ENCODE results near the gene DNAJB2.
A peak's percentile ranks its signal among the peaks of the same experiment; 100 is the strongest.
"Not testable (repeated sequence)": the region's sequence is repeated elsewhere in the genome, so short reads cannot be mapped to it uniquely, and the experiment has no call there.

The DNAJB2 gene

DNA sequence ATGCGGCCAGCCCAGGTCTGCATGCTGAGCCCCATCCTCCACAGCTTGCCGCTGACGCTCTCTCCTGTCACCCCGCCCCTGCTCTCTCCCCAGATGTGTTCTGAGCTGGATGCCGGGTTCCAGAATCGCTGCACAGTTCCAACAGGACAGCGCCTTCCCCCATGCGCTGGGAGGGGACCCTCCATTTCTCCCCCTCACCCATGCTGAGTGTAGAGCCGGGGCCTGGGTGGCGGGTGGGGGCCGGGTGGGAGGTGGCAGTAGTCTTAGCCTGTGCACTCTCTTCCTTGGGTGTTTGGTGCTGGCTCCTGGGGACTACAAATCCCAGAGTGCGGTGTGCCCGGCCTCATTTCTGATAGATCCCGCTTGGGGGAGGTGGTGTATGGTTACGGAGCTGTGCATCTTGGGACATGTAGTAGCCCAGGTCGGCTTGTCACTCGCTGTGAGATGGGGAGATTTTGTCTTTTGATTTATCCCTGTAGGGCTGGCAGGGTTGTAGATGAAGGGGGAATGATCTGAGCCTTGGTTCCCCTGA is 6.8 kb downstream of the DNAJB2 start:
- no peak for DNase-seq

DNA sequence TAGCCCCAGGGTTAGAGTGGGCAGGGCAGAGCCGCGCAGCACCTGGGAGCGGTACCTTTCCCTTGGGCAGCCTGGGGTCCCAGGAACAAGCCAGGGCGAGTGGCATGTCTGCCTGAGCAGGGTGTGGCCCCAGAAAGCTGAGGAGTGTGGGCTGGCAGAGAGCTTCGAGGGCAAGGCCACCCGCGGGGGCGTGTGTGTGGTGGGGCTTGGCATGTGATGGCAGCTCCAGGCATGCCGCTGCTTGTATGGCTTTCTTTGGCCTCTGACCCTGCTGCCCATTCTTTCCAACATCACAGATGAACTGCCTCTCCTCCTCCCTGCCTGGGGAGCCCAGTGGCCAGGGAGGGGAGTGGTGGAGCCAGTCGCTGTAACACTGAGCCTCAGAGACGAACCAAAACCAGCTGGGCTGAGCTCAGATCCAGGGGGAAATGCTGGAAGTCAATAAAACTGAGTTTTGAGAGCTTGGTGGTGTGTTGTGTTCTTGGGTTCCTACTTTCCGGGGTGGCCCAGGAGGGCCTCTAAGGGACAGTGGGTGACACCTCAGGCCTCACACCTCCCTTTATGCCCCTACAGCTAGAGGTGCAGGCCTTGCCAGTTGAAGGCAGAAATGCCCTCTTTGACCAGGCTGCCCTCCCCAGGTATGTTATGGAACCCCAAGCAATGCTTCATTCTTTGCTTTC is 7.4 kb downstream of the DNAJB2 start:
- no peak for DNase-seq

DNA sequence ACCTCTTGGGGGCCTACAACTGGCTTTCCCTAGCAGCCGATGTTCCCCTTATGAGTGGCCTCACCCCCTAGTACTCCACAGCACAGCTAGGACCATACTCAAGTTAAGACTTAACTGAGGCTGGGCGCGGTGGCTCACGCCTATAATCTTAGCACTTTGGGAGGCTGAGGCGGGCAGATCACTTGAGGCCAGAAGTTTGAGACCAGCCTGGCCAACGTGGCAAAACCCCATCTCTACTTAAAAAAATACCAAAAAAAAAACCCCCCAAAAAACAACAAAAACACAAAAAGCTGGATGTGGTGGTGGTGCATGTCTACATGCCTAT is 7.9 kb downstream of the DNAJB2 start:
- not testable (repeated sequence) for DNase-seq

DNA sequence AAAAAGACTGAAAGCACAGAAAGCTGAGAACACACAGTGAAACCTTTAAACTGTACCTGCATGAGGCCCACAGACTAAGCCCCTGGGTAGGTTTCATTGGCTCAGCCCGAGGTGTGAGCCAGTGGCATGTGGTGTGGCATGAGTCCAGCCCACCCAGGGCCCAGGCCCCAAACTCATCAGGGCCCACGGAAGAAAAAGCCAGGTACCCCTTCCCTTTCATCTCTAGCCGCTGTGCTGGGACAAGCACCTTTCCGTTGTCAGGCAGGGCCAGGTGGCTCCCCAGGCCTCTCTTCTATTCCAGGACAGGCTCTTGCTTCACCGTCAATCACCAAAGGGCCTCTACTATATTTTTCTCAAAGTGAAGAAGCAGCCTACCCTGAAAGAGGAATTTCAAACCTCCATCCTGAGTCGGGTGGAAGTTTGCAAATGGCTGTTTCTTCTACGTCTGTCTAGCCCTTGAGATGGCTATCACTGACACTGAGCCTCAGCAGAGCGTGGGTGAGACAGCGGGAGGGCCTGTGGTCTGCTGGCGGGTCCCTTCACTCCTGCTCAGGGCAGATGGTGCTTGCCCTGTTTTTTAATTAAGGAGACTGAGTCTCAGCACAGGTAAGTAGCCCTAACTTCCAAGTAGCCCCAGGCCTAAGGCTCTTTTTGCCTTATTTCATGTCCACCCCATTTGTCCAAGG is 8.6 kb downstream of the DNAJB2 start:
- DNase-seq: no peak

DNA sequence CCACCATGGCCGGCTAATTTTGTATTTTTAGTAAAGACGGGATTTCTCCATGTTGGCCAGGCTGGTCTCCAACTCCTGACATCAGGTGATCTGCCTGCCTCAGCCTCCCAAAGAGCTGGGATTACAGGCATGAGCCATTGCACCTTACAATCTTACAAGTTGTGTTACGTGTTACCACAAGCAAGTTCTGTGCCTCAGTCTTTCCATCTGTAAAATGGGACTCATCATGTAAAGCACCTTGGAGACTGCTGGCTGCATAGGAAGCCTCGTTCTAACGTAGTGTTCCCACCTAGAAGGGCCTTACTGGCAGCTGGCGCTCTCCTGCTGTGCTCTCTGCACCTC is 10.0 kb downstream of the DNAJB2 start:
- no peak for DNase-seq

DNA sequence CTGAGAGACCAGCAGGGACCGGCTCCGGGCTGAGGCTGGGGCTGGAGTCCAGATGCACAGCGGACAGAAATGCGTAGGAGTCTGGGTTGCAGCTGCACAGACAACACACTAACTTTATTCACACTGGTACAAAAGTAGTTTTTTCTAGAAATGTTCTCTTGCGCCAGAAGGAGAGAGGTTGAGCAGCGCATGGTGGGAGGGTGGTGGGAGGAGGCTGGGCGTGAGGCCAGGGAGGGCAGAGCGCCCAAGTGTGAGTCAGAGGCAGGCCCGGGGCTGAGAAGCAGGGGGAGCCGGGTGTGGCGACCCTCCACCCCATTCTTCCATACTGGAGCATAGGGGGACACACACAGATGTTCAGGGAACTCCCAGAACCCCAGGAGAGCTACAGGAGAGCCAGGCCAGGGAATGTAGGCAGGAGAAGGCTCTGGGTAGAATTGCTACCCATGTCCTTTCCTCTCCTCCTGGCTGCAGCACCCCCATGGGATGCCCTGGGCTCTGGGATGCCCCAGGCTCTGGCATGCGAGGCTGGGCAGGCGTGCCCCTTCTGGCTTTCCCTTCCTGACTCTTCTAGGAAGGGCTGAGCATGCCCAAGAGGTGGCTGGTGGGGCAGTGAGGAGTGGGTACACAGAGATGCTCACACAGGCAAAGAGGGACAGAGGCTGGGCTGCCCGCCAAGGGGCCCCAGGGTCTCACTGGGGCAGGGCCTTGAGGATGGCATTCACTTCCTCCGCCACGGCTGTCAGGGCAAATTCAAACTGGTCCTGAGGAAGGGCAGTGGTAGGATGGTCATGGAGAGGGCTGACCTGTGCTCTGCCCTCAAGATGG is 10.6 kb downstream of the DNAJB2 start:
- peak; percentile 13 for DNase-seq

DNA sequence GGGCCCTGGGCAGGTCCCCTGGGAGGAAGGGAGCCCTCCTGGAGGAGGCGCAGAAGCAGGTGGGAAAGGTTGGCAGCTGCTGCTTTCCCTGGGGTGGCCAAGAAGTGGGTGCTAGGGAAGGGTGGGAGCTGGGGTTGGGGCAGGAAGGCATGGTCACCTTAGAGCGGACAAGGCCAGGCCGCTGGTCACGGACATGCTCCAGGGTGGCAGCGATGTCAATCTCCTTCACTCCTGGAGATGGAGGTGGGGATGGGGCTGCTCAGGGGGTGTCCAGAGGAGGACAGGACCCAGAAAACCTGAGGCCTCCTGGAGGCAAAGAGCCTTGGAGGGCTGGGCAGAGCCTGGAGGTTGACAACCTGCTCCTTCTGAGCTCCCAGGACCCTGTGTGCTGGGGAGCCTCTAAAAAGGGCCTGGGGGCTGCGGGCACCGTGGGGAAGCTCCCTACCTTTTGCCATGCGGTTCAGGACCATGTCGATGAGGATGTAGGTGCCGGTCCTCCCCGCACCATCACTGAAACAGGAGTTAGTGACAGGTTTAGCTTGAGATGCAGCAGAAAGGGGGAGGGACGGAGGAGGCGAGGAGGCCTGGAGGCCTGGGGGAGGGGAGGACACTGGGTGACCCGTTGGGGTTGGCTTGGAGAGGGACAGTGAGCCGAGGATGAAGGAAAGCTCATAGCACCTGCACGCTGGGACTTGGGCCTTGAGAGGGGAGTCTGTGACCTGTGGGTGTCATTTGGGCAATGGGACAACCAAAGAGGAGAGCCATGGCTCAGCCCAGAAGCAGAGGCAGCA is 11.4 kb downstream of the DNAJB2 start:
- no peak for DNase-seq

DNA sequence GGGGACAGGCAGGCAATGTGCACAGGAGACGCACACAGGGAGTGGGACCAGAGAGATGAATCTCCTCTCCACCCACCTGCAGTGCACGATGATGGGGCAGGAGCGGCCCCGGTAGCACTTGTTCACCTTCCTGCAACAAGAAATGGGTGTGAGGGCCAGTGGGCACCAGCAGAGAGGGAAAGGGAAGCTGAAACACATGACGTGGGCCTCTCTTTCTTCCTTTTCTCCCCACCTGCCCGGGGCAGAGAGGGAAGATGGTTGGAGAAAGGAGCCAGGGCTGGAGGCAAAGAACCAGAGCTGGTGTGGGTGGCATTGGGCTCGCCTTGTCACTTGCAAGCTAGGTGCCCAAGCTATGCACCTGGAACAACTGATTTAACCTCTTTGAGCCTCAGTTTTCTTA is 12.2 kb downstream of the DNAJB2 start:
- DNase-seq: no peak

DNA sequence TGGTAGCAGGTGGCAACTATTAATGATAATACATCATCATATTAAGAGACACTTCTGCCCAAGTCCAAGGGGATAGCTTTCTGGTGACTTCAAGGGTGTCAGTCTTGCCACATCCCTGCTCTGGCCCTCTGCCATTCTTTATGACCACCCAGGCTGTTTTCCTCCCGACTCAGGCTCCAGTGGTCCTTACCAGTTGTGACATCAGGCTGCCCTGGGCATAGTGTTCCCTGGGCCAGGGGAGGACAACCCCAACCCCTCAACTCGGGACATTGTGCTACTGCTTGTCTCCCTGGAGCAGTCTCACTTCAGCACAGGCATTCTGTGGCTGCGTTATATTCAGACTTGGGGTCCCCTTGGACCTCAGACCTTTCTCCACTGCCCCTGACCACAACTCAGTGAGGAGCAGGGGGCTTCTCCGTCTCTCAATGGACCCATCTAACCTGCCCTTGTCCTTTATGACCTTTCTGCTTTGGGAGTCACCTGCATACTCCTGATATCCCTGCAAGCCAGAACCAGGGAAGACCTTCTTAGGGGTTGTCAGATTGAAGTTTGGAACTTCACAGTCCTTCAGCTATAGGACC is 12.8 kb downstream of the DNAJB2 start:
- DNase-seq: no peak

DNA sequence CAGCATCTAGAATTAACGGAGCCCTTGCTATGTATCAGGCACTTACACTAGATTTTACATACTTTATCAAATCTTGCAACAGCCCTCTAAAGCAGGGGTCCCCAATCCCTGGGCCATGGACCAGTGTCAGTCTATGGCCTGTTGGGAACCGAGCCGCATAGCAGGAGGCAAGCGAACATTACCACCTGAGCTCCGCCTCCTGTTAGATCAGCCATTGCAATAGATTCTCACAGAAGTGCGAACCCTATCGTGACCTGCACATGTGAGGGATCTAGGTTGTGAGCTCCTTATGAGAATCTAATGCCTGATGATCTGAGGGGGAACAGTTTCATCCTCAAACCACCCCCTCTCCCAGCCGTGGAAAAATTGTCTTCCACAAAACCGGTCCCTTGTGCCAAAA is 13.4 kb downstream of the DNAJB2 start:
- peak; percentile 10 for DNase-seq

DNA sequence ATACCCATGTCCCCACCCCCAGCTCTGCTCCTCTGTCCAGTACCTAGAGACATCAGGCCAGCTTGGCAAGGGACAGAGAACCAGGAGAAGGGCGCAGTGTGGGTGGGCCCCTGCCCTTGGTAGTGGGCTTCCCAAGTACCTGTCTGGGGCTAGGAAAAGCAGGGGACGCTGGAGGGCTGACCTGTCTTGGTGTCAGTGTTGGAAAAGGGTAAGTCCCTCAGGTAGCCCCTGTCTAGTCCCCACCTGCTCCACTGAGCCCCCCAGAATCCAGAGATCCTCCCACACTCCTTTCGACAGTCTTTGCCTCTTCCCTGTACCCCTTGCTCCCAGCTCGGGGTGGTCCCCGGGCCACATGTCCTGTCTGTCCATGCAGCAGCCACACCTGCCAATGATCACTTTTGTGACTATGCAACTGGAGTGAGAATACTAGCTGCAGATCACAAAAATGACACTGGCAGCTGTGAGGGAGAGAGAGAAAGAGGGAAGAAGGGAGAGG is 14.6 kb downstream of the DNAJB2 start:
- DNase-seq: peak; percentile 13

DNA sequence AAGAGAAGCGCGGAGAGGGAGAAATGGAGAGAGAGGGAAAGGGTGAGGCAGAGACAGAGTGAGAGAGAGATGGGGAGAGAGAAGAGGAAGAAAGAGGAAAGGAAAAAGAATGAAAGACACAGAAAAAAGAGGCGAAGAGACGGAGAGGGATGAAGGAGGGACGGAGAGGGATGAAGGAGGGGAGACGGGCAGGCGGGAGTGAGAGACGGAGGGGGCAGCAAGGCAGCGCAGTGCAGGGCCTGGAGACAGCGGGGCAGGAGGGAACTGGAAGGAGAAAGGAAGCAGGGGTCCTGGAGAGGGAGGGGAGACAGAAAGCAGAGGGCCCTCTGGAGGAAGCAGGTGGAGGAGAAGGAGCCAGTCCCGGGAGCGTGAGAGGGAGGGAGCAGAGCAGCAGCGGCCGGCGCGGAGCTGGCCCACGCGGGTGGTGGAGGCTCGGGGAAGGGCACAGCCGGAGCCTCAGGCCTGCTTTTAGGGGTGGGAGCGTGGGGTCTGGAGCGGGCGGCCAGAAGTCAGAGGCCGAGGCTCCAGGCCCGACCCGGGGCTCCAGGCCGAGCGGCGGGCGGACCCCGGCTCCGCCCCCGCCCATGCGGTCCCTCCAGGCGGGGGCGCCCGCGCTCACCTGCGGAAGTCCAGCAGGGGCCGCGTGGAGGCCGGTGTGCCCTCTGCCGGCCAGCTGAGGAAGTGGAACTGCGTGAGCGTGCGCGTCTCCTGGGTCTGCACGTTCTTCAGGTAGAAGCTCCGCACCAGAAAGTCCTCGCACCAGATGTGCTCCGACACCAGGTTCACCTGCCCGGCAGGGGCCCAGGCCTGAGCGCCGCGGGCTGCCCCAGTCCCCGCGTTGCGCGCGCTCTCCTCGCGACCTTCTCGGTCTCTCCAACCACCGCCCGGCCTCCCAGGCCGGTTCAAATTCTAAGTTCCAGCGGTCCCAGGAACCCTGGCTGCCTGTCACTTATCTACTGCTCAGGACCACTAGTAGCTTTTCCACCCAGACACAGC is 15.5 kb downstream of the DNAJB2 start:
- peak; percentile 92 for DNase-seq

DNA sequence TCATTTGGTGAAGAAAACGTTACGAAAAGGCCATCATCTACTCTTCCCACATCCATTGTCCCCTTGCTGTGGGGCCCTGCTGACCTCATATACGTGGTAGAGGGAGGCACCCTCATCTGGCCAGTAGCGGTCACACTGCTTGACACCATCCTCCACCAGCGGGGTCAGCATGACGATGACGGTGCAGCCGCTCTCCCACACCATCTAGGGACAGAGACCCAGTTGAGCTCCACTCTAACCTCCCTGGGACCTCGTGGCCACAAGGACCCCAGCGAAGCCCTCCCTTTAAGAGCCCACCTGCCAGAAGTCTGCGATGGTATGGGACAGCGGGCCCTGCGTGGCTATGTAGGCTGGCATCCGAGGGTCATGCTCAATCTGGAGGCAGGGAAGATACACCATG is 17.0 kb downstream of the DNAJB2 start:
- no peak for DNase-seq

DNA sequence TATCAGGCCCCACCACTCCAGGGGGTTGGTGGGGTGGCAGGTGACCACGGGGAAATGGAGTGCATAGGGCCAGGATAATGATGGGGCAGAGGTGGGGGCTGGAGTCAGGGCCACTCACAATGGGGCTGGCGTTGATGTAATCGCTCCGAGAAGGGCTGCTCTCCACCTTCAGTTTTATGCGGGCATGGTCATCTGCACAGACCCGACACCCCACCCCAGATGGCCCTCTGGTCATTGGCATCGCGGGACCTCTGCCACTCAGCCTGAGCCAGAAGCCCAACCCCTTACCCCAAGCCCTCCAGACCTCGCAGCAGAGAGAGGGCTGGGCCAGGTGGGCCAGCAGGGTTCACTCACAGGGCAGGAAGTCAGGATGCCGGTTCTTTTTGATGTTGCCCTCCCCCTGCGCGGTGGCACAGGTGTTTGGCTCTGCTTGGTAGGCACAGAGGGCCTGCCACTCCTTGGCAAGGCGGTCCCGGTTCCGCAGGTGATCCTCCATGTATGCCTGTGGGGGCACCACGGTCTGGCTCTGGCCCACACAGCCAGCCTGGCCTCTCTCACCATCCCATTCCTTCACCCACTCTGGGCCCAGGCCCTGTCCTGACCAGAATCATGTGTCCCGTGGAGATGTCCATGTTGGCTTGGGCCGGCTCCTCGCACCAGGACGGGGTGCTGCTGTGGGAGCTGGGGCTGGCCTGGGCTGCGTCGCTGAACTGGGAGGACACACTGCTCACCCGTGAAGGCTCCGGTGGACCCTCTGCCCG is 17.6 kb downstream of the DNAJB2 start:
- no peak for DNase-seq

DNA sequence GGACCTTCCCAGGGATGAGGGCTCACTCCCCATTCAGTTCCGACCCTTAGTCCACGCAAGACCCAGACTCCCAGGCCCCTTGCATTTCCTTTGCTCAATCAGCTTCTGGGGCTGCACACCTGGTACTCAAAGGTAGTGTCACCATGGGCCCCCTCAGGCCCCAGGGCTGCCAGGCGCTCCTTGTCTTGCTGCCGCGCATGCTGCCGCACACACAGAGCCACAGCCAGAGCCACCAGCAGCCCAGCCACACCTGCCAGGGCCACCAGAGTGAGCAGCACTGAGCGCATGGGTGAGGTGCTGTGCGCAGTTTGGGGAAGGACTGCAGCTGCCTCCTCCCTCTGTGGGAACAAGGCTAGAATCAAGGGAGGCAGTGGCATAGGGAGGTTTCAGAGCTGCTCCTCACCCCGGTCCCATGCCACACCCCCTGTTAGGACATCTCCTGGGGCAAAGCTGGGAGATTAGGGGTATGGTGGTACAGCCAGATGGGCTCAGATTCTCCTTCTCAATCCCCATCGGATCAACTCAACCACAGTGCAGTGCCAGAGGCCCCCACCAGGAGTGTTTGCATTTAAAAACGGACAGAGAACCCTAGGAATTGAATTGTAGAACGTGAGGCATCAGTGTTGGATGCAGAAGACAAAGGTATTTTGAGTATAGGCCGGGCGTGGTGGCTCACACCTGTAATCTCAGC is 18.7 kb downstream of the DNAJB2 start:
- no peak for DNase-seq

DNA sequence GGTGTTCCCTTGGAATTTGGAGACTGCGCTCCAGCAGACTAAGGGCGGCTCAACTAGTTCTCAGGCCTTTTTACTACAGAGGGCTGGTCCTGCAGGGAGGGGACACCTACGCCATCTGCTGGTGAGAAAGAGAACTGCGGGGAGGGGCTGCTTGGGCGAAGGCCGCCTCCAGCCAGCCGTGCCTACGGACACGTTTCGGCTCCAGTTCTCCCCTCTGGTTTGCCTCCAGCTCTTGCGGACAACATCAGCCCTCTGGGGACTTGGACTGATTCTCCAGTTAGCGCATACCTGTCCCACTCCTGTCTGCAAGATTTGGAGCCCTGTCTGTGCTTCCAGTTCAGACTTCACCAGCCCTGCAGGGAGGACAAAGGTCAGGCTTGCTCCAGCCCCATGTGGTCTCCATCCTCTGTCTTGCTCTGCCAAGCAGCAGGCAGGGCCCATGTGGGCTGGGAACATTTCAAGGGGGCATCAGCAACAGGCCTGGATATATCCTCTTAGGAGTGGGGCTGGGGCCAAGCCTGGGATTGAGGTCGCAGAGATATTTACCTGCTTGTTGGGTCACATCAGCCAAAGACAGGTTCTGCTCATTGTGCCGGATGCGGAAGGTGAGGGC is 19.7 kb downstream of the DNAJB2 start:
- peak; percentile 91 for DNase-seq

DNA sequence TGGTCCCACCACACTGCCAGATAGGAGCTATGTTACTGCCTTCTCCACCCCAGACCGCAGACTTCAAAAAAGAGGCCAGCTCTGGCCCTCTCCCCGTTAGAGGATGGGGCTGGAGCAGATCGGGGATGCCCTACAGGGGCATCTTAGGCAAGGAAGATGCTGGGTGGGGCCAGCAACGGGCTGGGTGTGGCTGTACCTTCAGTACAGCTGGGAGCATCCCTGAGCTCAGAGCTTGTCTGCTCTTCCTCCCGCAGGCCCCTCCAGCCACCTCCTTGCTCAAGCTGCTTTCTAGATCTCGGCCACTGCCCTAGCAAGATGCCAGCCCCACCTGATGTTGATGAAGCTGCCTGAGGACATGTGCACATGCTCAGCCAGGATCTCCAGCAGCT is 20.2 kb downstream of the DNAJB2 start:
- DNase-seq: no peak

DNA sequence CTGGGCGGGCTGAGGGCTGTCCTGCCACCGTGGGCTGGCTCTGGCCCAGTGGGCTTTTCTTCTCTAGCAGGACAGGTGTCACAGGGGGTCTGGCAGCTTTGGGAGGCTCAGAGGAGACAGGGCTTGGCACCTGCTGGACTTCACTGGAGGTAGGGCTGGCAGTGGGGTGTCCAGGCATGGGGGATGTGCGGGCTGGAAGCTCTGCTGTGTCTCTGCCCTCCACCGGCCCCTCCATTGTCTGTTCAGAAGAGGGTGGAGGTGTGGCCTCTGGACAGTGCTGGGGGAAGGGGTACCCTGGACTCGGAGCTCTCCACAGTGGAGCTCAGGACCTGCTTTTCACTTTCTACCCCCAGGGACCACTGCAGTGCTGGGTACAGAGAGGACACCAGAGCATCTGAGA is 20.9 kb downstream of the DNAJB2 start:
- no peak for DNase-seq

DNA sequence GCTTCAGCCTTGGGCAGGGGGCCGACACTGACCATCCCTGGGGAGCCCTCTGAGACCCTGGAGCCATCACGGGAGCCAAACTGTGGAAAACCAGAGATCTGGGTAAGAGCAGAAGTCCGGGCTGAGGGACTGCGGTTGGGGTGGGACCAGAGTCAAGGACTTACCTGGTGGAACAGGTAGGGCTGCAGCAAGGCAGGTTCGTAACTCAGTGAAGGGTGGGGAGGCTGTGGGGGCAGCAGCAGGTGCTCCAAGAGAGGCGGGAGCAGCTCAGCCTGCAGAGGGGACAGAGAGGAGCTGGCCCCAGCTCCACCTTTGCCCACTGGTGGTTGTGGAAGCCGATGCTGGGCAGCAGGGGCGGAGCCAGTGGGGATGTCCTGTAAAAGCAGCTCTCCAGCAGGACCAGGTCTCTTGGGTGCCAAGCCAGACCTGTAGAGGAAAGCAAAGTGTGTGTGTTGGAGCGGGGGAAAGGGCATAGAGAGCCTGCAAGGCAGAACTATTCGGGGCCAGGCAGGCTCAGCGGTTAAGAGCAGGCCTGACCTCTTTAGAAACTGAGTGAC is 23.3 kb downstream of the DNAJB2 start:
- DNase-seq: no peak
